ENCODE data around the gene EGLN2. TPM values are rescaled to one million over a fixed set of nuclear protein-coding genes. Genes with fewer than 3 reads are reported as not detected.

Gene EGLN2
- total and polyA plus RNA-seq, 10 of the 15 experiments (the other 5 are each of a cell fraction or from before 2014, with no cell fraction given), result 8.6 to 93.0 (median 66.8) TPM

DNA sequence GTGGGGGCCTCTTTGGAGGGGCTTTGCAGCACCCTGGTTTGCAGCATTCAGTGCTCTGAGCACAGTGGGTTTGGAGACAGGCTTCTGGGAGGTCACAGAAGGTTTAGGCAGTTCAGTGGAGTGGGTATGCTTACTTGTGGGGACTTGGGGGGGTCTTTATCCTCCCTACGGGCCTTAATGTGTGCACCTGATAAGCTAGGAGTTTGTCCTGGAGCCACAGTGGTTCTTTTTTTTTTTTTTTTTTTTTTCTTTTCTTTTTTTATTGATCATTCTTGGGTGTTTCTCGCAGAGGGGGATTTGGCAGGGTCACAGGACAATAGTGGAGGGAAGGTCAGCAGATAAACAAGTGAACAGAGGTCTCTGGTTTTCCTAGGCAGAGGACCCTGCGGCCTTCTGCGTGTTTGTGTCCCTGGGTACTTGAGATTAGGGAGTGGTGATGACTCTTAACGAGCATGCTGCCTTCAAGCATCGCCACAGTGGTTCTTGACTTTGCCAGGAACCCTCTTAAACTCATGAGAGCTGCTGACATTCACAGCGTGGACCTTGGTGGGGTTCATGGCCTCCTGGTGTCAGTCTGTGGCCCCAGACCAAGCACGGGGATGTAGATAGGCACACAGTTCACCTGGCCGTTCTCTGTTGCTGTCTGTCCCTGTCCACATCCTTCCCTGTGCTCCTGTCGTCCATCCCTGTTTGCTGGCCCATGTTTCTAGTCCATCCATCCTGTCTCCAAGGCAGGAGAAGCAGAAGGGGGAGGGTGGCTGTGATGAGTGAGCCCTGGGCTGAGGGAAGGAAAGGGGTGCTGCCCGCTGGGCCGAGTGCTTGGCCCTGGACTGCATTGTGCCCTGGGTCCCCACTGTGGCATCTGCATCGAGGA lies 2.7 kb downstream of the EGLN2 start (continued):
- TF ChIP-seq, protein P1, sequence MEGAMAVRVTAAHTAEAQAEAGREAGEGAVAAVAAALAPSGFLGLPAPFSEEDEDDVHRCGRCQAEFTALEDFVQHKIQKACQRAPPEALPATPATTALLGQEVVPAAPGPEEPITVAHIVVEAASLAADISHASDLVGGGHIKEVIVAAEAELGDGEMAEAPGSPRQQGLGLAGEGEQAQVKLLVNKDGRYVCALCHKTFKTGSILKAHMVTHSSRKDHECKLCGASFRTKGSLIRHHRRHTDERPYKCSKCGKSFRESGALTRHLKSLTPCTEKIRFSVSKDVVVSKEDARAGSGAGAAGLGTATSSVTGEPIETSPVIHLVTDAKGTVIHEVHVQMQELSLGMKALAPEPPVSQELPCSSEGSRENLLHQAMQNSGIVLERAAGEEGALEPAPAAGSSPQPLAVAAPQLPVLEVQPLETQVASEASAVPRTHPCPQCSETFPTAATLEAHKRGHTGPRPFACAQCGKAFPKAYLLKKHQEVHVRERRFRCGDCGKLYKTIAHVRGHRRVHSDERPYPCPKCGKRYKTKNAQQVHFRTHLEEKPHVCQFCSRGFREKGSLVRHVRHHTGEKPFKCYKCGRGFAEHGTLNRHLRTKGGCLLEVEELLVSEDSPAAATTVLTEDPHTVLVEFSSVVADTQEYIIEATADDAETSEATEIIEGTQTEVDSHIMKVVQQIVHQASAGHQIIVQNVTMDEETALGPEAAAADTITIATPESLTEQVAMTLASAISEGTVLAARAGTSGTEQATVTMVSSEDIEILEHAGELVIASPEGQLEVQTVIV (IDR thresholded peaks at IDR 0.05; ENCODE audit: borderline replicate concordance, partially characterized antibody), result no peak
- TF ChIP-seq STAT1 (conservative IDR thresholded peaks at IDR 0.05), result no peak
- 0 out of 2 replicates have a peak, but pooled peaks have one; percentile 68 for TF ChIP-seq HDGF (IDR thresholded peaks at IDR 0.05)
- TF ChIP-seq ZZZ3 (IDR thresholded peaks at IDR 0.05; ENCODE audit: control insufficient read depth, insufficient read length, low read depth), result no peak
- no peak for TF ChIP-seq MYB (IDR thresholded peaks at IDR 0.05; ENCODE audit: borderline replicate concordance, low read depth, low read length)

GRCh38 chr19:40802300-40803169 lies 3.5 kb downstream of the EGLN2 start:
- no peaks in the 10 kb centered on the region for H3K9me3 ChIP-seq (replicated peaks; ENCODE audit: control insufficient read depth, insufficient read depth, low read length)
- FAIRE-seq (no peak), ATAC-seq (no peak), DNase-seq (ENCODE audit: low read depth, low spot score) (no peak)
- intact Hi-C loops (cut with micrococcal nuclease; ENCODE audit: unreplicated experiment) (no loop called here), in situ Hi-C loops (cut with MboI) (no loop called here)
- CTCF ChIA-PET, result interaction anchor here (0.5 to 1.9 kb wide), 6 partner anchors 25 to 139 kb away, joined by 3 to 7 read pairs (median 4); no protein-coding TSS in a partner anchor
- no peak overlapping the region for H2AFZ ChIP-seq (ENCODE audit: control insufficient read depth, low read depth, low read length)
- peaks cover 64% of the 10 kb centered on the region for H3K79me2 ChIP-seq (ENCODE audit: control insufficient read depth, insufficient read depth, low read length)
- H3K4me1 ChIP-seq (ENCODE audit: control insufficient read depth, insufficient read depth, low read length), result peaks cover 57% of the 10 kb centered on the region
- peak overlapping the region; percentile 91 for H3K4me2 ChIP-seq (ENCODE audit: control insufficient read depth, insufficient read depth)
- WGBS (ENCODE audit: insufficient coverage, insufficient replicate concordance, low lambda C conversion rate, missing lambda C conversion rate), result 36% methylated on average over 11 of the region's 11 CpGs
- peak overlapping the region; percentile 84 for H3K27ac ChIP-seq (ENCODE audit: control insufficient read depth, insufficient read depth)
- RAD21 ChIA-PET (ENCODE audit: unreplicated experiment), result interaction anchor here (0.6 to 3.2 kb wide), 8 partner anchors 24 to 519 kb away, joined by 3 to 18 read pairs (median 4); partner anchors contain the start of genes ACTMAP, NUMBL, RAB4B and SNRPA
- peak overlapping the region; percentile 67 for H3K9ac ChIP-seq (ENCODE audit: control insufficient read depth, insufficient read depth, low read length)
- BruUV-seq (replicated peaks), result no TSS peak
- POLR2A ChIA-PET, result interaction anchor here (0.9 to 2.7 kb wide), 4 partner anchors 8 to 50 kb away, joined by 3 to 23 read pairs (median 11); partner anchors contain the start of gene RAB4B
- no peaks in the 10 kb centered on the region for H3K27me3 ChIP-seq (replicated peaks in 1 of 2; ENCODE audit: control insufficient read depth in 2 of 2, insufficient read depth in 2 of 2, low read length in 1 of 2)
- H3K36me3 ChIP-seq (ENCODE audit: control insufficient read depth in 2 of 2, insufficient read depth in 2 of 2, low read length in 1 of 2), result peaks cover 11 to 17% of the 10 kb centered on the region in 2 experiments; a peak in 3 of 4 replicates
- peaks cover 19% of the 10 kb centered on the region for H4K20me1 ChIP-seq (ENCODE audit: control insufficient read depth, insufficient read depth)
- SMC1A ChIA-PET (ENCODE audit: uncharacterized antibody, unreplicated experiment), result interaction anchor here (1.0 to 3.6 kb wide), 4 partner anchors 24 to 85 kb away, joined by 3 to 18 read pairs (median 4); partner anchors contain the start of genes ITPKC and RAB4B
- peak overlapping the region; percentile 62 for H3K4me3 ChIP-seq
- peak; percentile 26; the same call in 1 of the 2 replicates for TF ChIP-seq POLR2A (IDR thresholded peaks at IDR 0.05; ENCODE audit: low read depth, low read length)
- no peak for TF ChIP-seq ZNF207 (IDR thresholded peaks at IDR 0.05; ENCODE audit: borderline replicate concordance)
- TF ChIP-seq ZNF274 (IDR thresholded peaks at IDR 0.05; ENCODE audit: insufficient read depth, insufficient read length), result no peak
- TF ChIP-seq IKZF1 (conservative IDR thresholded peaks at IDR 0.05), result 0 out of 2 replicates have a peak, but pooled peaks have one; percentile 1
- TF ChIP-seq POU2F2 (IDR thresholded peaks at IDR 0.05; ENCODE audit: borderline replicate concordance, low read depth, low read length), result no peak
- TF ChIP-seq KAT2A (conservative IDR thresholded peaks at IDR 0.05; ENCODE audit: control insufficient read depth, low read depth, low read length), result no peak
- TF ChIP-seq CREM (IDR thresholded peaks at IDR 0.05; ENCODE audit: low read depth), result no peak
- no peak for TF ChIP-seq NFXL1 (IDR thresholded peaks at IDR 0.05; ENCODE audit: borderline replicate concordance)
